ENCODE data around the gene USP19.

DNA sequence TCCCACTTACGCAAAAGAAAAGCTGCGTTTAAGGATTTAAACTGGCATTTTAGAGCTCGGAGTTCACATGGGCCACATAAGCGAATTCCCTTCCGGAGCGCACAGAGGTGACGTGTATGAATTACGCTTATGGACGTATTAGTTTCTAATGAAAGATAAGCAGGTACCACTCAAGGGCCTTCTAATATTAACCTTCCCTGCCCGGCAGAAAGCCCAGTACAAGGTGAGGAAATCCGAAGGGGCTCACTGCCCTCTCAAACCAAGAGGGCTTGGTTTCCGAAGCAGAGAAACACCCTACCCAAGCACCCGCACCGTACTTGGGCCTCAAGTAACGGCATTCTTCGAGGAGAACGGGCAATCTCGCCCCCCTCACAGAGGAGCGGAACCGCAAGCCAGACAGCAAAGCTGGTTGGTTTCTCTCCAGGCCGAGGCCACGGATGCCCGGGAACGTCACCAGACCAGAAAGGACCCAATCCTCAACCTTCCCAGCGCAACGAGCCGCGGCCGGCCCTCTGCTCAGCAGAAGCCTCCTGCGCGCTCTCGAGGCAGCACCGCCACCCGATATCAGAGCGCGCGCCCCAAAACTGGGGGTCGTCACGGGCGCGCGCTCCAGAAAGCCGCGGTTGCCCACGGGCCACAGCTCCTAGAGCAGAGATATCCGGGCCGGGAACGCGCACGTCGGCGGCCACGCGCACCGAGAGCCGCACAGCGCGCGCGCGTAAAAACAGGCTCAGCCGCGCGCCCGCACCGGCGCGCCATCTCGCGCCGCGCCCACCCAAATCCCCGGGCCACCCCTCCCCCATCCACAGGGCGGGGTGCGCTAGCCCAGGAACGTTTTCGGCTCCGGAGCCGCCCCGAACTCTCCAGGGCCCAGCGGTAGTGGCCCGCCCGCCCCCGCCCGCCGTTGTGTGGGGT, 27.4 kb downstream of the USP19 start:
- TF ChIP-seq EP300 (IDR thresholded peaks at IDR 0.05), result no peak
- TF ChIP-seq CTCF (IDR thresholded peaks at IDR 0.05), result no peak

All from upper lobe of left lung (tissue), 4 donors.